HuH-7 (cell line): ENCODE data around the gene PPIL1.
"Not testable (repeated sequence)": the region's sequence is repeated elsewhere in the genome, so short reads cannot be mapped to it uniquely, and the experiment has no call there.

Experiments
- DNase-seq: peaks from one replicate; pipeline ENCODE4 v3.0.0; 2011; ENCODE audit warnings: low spot score

Gene PPIL1

DNA sequence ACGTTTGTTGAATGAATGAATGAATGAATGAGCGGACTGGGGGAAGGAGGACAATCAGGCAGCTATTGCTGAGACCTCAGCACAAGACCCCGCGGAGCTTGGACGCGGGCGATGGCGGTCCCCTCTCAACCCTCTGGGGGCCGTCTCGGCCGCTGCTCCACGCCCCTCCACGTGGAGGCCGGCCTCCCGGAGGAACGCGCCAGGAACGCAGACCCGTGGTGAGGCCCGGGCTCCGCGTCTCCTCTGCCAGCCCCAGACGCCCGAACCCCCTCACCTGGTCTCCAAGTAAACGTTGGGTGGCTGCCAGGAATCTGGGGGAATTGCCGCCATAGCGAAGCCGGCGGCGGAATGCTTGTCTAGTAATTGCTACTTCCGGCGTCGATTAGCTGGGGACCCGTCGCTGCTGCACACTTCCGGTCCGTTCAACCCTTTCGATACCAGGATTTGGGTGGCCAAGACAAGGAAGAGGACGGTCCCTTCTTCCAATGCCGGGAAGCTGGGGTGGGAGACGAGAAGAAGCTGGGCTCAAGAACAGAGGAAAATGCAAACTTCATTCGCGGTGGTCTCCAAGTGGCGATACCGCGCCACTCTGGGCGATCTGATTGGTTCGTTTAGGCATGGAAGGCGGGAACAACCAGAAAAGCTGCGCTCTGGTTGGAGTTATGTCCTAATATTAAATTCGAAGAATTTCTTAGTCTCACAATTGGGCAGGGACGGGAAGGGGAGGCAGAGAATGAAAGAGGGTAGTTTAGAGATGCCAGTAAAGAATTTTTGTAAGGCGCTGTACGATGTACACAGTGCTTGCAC is at the start of gene PPIL1:
Gene PPIL1 (minus strand): TSS at position 361 of the 807 bp plus-strand sequence. CDS start 31 bp downstream, at position 330.
- DNase-seq = peak; percentile 74

DNA sequence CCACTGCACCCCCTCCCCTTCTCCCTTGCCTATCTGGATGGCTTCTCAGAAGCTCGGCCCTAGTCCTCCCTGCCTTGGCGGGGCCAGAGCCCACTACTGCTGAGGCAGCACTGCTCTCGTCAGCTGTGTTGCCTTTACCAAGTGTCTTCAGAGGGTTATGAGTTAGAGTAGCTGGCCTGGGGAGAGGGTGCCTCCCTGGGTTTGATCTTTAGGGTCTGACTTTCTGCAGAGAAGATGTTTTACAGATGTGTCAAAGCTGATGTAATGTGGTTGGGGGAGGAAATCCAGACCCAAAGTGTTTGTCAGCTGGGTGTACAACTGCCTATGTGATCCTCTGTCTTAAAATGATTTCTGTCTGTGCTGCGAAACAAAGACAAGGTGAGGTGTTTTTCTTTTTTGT is 49.5 kb upstream of the PPIL1 start:
- DNase-seq = no peak

DNA sequence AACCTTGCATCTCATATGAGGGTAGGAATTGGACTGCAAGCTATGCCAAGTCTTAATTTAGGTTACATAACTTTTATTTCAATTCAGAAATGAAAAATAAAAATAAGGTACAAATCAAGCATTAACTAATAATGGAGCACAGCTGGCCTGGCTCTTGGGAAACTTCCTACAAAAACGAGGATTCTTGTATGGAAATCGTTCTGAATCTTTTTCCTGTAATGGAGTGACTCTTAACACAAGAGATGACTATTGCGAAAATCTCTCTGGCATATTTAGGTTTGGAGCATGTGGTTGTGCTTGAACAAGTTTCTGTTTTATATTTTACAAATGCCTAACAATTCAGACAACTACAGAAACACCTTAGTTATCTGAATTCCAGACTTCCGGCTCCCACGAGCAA is 45.9 kb upstream of the PPIL1 start:
- DNase-seq = no peak

DNA sequence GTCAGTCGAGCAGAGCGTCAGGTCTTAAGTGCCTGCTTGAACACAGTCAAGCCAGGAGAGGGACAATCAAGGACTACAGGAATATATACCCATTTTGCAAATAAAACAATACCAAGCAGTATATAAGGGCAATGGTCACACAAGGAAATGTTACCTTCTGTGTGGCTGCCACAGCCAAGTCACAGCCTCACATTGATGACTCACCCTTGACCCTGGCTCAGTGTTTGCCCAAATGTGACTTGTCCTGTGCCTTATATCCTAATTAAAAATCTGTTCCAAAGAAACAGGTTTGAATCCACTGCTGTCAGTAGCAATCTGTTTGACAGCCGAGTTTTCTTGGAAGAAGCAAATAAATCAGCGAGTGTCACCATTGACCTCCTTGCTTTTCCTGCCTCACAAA is 45.4 kb upstream of the PPIL1 start:
- no peak for DNase-seq

DNA sequence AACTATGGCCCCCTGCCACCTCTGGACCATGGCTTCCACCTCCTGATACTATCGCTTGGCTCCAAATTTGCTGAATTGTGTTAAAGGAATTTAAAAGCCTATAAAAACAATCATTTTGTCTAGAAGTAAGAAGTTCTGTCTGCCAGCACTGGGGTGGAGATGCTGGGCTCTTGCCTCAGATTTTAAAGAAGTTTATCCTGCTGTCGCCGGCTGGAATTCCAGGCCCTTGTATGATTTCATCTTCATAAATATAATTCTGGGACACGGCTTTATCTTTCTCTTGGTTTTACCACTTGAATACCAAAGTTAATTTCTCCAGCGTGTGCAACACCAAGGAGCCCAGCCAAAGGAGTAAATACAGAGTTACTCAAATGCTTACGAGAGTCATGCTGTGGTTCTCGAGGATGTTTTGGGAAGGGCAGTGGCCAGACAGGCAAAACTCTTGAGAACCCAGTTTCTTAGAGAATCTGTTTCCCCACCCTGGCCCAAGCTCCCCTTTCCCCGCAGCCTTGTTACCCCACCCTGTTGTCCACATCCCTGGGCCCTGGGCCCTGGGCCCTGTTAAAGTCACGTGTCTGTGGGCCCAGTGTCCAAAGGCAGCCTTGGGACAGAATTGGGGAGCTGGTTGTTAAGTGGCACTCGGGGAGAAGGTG is 43.1 kb upstream of the PPIL1 start:
- DNase-seq = no peak

DNA sequence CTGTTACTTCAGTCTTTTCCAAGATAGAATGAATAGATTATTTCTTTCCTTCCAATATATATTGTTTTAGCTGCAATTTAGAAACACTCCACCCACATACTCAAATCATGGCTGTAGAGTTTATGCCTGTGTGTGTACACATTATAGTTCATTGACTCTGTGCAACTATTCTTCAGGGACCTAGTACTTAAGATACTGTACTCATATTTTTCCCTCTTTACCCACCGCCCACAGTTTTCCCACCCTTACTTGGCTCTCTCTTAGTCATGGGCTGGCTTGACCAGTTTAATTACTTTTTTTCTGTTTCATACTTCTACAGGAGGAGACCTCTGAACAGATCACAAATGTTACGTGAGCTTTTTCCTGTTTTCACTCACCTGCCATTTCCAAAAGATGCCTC is 41.5 kb upstream of the PPIL1 start:
- no peak for DNase-seq

DNA sequence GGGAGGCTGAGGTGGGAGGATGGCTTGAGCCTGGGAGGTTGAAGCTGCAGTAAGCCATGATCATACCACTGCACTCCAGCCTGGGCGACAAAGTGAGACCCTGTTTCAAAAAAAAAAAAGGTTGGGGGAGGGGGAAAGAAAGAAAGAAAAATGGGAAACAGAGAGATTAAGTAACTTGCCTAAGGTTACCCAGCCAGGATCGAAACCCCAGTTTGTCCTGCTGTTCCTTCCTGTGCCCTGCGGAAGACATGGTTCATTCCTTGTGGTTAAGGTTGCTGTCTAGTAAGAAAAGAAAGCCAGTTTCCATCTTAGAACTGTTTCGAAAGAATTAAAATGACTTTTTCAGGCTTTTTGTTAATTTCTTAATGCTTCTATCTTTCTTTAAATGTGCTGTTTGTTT is 41.0 kb upstream of the PPIL1 start:
- no peak for DNase-seq

DNA sequence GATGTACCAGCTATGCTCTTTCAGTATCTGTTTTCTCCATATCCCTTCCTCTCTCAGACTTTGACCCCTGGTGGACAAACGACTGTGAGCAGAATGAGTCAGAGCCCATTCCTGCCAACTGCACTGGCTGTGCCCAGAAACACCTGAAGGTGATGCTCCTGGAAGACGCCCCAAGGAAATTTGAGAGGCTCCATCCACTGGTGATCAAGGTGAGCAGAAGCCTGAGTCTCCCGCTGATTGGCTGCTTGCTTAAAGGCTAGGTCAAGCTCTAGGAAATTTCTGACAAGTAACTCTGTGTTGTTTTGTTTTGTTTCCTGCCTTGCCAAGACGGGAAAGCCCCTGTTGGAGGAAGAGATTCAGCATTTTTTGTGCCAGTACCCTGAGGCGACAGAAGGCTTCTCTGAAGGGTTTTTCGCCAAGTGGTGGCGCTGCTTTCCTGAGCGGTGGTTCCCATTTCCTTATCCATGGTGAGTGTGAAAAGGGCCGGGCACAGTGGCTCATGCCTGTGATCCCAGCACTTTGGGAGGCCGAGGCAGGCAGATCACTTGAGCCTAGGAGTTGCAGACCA is 39.7 kb upstream of the PPIL1 start:
- DNase-seq = peak; percentile 65

DNA sequence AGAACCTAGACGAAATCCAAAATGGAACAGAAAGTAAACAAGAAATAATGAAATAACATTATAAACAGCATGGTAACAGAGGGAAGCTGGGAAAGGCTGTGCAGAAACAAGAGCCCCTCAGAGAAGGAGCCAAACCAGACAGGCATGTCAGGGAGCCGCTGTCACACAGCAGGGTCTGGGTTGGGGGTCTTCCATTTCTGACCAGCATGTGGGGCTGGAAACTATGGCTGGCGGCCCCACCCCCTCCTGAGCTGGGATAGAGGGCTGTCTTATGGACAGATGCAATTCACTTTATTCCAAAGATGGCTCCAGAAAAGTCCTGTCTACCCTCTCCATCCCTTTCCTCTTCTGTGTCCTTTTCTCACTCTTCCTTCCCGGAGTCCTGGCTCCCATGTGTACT is 38.5 kb upstream of the PPIL1 start:
- DNase-seq = no peak

DNA sequence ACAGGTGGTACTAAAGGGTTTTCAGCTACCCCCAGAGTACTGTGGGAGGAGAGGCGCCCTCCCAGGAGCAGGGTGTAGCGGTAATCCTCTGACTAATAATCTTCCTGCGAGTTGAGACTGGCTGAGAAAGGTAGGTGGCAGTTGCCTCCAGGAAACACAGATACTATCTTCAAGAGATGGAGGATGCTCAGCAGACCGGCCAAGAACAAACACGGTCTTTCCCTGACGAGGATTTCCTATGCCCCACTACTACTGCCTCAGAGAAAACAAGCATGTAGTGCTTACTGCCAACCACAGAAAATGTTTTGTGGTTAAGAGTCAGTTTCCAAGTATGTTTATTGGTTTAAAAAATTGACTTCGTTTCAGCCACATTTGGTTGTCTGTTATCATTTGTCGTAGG is 38.0 kb upstream of the PPIL1 start:
- no peak for DNase-seq

DNA sequence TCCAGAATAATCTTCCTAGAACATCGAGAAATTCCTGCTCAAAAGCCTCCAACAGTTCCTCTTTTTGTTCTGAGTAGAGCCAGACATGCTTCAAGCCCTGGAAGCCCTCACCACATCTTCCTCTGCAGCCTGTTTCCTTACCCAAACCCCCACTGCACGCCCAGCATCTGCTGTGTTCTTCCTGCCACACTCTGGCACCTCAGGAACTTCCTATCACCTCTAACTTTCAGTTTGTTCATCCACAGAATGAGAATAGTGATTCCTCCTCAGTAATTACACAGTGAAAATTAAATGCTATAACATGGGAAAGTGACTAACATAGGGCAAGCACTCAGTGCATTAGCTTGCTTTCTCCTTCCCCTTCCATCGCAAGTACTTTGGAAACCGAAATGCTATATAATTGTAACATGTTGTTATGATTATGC is 37.4 kb upstream of the PPIL1 start:
- DNase-seq = no peak

DNA sequence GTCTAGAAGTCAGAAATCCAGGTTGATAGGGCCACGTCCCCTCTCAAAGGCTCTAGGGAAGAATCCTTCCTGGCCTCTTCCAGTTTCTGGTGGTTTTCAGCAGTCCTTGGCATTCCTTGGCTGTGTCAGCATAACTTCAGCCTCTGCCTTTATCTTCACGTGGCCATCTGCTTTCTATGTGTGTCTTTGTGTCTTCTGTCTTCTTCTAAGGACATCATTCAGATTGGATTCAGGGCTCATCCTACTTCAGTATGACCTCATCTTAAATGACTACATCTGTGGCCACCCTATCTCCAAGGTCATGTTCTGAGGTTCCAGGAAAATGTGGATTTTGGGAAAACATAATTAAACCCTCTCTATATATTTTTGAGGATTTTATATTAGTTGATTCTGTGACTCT is 34.1 kb upstream of the PPIL1 start:
- DNase-seq = no peak

DNA sequence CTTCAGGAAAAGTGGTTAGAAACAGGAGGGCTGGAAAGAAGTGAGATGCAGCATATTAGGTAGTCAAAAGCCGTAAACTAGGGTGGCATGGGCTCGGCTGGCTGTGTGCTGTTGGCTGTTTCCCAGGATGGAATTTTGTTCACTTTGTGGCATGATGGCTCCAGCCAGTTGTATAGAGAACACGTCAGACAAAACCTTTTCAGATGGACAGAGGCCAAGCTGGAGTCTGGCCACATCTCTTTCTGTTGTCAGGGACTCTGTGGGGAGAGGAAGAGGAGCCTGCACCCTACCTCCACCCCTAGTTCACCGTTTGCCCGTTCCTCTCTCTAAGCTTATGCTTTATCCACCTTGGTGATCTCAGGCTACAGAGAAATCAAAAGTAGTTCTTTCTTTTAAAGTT is 33.2 kb upstream of the PPIL1 start:
- DNase-seq = no peak

DNA sequence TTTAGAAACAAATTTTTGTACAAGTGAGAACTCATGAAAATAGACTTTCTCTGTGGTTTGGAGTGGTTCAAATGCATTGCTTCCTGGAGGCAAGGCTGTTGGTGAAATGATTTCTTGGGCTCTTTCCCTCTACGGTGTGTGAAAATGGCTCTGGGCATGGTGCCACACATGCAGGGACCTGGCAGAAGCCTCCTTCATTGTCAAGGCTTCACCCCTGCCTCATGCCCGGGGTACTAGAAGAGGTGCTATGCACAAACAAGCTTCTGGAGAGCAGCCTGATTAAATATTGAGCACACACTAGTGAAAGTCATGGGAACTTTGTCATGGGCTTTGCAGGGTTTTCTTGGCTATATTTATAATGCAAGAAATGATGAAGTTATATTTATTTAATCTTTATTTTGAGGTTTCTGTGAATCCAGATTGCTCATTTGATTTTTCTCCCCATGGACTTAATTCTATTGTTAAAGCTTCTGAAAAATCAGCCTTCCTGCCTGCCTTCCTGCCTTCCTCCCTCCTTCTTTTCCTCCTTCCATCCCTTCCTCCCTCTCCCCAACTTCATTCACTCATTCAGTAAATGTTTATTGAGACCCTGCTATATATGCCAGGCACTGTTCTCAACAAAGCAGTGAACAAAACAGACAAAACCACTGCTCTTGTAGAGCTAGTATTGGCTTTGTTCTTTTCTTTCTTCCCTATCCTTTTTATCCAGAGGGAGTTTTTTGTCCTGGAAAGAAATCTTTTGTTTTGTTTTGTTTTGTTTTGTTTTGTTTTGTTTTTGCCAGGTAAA is 32.1 kb upstream of the PPIL1 start:
- DNase-seq = no peak

DNA sequence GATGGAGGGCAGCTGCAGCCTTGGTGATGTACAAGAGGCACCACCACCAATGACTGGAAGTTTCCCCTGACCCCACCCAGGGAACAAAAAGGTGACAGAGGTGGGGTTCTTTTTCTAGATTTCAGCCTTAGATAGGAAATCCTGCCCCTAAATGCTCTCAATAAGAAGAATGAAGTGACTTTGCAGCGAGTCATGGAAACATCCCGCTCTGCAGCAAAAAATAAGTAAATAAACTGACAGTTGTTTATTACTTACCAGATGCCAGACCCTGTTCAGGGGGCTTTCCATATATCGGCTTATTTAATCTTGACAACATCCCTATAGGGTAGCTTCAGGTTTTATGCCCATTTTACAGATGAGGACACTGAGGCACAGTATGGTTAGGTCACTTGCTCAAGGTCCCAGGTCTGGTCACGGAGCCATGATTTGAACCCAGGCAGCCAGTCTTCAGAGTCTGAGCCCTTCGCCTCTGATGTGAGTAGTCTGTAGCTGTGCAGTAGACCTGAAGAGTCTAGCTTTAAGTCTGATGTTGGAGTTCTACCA is 30.3 kb upstream of the PPIL1 start:
- DNase-seq = no peak

DNA sequence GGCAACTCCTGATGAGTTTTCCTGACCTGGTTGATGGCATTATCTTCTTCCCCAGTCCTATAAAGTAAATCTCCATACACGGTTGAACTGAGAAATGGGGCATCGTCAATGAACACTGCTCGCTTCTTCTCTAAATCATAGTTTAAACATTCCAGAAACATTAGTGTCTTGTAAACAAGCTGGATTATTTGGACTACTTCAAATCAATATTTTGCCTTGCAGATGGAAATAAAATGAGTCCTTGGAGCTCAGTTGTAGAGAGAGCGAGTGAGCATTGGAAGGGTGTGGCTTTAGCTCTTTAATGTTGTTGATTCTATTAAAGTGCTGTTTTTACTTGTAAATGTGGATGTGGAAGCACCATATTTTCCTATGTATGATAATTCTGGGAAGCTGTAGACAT is 29.5 kb upstream of the PPIL1 start:
- DNase-seq = no peak

DNA sequence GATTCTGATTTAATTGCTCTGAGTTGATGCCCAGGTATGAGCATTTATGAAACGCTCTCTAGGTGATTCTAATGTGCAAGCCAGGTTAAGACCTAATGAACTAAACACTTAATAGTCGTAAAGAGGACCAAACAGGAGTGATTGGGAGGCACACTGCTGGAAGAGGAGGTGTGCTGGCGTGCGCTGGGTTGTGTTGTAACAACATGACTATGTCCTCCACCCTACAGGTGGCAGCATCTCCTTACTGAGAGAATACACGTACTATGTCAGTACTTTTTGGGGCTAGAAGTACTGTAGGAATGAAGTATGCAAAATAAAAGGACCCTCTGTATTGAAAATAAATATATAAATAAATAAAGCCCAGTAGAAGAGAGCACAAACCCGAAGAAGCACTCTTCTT is 23.0 kb upstream of the PPIL1 start:
- DNase-seq = no peak

DNA sequence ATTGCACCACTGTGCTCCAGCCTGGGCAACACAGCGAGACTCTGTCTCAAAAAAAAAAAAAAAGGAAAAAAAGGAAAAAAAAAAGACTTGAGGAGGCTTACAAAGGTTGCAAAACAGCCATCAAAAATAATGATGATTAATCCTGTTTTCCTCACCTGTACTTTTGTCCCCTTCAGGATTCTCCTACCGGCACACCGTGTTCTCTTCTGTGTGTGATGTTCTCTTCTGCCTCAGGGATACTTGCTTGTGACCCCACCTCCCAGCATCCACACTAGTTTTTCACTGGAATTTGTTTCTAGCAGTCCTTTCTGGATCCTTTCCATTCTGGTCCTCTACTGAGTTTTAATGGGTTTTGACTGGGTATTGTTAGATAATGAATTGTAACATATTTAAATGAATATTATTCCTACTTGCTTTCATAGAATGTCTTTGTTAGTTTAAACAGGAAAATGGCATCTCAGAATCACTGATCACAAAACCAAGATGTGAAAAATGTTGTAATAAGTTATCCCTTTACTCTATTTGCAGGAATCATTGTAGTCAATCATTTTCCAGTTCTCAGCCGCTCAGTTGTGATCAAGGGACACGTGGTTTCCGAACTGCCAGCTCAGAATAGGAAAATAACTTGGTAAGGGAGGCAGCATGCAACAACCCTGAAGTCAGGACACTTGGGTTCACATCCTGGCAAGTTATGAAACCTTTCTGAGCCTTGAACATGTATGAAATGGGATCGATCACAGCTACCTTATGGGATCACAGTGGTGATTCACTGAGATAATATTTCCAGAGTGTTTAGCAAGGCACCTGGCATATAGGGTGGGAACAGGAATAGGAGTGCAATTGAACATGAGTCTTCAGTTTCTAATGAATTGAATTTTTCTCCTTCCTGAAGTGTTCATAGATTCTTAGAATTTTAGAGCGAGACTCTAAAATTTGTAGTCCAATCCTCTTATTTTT is 19.7 kb upstream of the PPIL1 start:
- DNase-seq = no peak

DNA sequence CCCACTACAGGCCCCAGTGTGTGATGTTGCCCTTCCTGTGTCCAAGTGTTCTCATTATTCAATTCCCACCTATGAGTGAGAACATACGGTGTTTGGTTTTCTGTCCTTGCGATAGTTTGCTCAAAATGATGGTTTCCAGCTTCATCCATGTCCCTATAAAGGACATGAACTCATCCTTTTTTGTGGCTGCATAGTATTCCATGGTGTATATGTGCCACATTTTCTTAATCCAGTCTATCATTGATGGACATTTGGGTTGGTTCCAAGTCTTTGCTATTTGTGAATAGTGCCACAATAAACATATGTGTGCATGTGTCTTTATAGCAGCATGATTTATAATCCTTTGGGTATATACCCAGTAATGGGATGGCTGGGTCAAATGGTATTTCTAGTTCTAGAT is 16.6 kb upstream of the PPIL1 start:
- DNase-seq = not testable (repeated sequence)

DNA sequence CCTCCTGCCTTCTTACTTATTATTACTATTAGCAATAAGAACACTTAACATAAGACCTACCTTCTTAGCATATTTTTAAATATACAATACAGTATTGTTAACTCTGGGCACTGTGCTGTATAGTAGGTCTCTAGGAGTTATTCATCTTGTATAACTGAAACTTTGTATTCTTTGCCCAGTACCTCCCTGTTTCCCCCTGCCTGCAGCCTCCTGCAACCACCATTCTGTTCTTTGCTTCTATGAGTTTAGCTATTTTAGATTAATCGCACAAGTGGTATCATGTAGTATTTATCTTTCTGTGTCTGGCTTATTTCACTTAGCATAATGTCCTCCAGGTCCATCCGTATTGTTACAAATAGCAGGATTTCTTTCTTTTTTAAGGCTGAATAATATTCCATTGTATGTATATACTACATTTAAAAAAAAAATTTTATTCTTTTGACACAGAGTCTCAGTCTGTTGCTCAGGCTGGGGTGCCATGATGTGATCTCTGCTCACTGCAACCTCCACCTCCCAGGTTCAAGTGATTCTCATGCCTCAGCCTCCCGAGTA is 15.6 kb upstream of the PPIL1 start:
- DNase-seq = no peak
